H1 (cell line): ENCODE results near the gene PRKAR1B. TPM values are rescaled to one million over a fixed set of nuclear protein-coding genes. Genes with fewer than 3 reads are reported as not detected.

Experiments
- BACH1 ChIP-seq: IDR thresholded peaks from 2 replicates; pipeline ENCODE4 v1.6.1; 2012; ENCODE audit warnings: low read length, improper control_type of control experiment
- CEBPB ChIP-seq: IDR thresholded peaks from 2 replicates; pipeline ENCODE4 v1.6.1; 2012; ENCODE audit warnings: low read depth, low read length
- polyA plus RNA-seq, 7 experiments: library from polyadenylated mRNA; depleted of rRNA in 3 of 7; stranded (reverse) in 5 of 7; unstranded in 2 of 7; fragments of >200 nt in 5 of 7; fragments of 200-250 nt in 2 of 7; gene quantifications; 1 replicate in 5 of 7; 2 replicates in 1 of 7; 4 replicates in 1 of 7; pipeline versions ENCODE4 v1.2.1 to v1.2.3, GENCODE V29; 2011 to 2013; ENCODE audit warnings: missing spikeins in 2 of 7, mixed read lengths in 2 of 7
- total RNA-seq: library from RNA; stranded (reverse); fragmentation: NEBNext Ultra II Directional; extraction: Animal tissue kit (Norgen Biotek cat#: 25700); gene quantifications from 2 replicates; pipeline ENCODE4 v1.2.1, GENCODE V29; 2021

PRKAR1B gene
- total and polyA plus RNA-seq, 2 of the 8 experiments (the other 6 are each of a cell fraction or from before 2014, with no cell fraction given) = 12.3 to 55.7 TPM

DNA sequence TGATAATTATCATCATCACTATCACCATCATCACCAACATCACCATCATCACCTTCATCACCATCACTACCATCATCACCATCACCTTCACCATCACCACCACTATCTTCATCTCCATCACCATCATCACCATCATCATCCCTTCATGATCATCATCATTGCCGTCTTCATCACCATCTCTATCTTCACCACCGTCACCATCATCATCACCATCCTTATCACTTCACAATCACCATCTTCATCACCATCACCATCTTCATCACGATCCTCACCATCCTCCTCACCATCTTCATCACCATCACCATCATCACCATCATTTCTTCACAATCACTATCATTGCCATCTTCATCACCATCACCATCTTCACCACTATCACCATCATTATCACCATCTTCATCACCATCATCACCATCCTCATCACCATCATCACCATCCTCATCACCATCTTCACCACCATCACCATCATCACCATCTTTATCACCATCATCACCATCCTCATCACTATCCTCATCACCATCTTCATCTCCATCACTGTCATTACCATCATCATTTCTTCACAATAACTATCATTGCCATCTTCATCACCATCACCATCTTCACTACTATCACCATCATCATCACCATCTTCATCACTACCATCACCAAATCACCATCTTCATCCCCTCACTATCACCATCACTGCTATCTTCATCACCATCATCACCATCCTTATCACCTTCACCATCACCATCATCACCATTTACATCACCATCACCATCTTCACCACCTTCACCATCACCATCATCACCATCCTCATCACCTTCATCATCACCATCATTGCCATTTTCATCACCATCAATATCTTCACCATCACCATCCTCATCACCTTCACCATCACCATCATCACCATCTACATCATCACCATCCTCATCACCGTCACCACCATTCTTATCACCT is 73.0 kb downstream of the PRKAR1B start (continued):
- TF ChIP-seq BACH1 = no peak
- no peak for TF ChIP-seq CEBPB
